HG02943 (cell line): ENCODE measurements around the gene LYSMD3.

Source experiments
- ATAC-seq: cut with Tn5 transposase; IDR thresholded peaks from one replicate; pipeline ENCODE4 v1.9.1; 2021; ENCODE audit warnings: mild to moderate bottlenecking, low read depth, moderate library complexity; ENCODE audit not compliant: unreplicated experiment

Gene LYSMD3

DNA sequence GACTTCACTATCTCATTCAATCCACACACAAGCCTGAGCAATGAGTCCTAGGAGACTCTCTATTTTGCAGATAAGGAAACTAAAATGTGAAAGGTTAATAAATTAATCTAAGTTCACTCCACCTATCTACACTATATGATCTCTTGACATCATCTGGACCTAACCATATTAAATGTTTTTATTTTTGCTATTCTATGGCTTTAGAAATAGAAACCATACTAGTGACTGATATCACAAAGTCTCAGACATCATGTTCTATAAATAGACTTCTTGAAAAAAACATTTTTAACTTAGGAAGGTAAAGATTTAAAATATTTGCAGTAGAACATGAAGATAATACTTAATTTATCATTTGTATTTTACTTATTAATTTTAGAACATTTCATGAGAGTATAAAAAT, 19.8 kb upstream of the LYSMD3 start:
- no peak for ATAC-seq

- ATAC-seq: no peak
Measured at GRCh38 chr5:90548069-90548593, 18.7 kb upstream of the LYSMD3 start.

- ATAC-seq: no peak
Measured at GRCh38 chr5:90547072-90547536, 17.7 kb upstream of the LYSMD3 start.

DNA sequence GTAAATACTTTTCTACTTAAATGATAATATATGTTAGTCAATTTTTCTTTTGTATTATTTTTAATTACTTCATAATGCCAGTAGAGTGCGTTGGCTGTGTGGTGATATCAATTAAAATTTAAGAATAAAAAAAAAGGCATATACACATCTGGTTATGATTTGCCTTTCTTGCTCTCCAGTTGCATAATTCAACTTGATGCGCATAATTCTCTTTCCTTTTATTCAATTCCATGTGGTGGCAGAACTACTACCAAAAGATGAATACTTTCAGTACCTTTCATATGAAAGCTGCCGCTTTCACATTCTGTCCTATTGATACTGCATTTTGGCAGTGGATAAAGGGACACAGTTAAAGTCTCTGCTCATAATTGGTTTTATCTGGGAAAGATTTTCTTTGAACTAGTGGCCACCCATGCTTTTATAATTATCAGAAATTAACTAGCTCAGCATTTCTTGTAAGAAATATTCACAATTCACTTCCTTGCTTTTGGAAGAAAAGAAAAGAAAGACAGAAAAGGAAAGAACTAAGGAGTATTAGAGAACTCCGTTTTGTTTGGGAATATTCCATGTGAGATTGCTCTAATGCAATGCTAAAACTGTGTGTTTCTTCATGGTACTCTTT, 16.9 kb upstream of the LYSMD3 start:
- ATAC-seq: no peak

GRCh38 chr5:90545511-90545910, 16.1 kb upstream of the LYSMD3 start:
- no peak for ATAC-seq

GRCh38 chr5:90542827-90543519, 13.6 kb upstream of the LYSMD3 start:
- ATAC-seq: no peak

- no peak for ATAC-seq
Measured at GRCh38 chr5:90534922-90535321, 5.5 kb upstream of the LYSMD3 start.

GRCh38 chr5:90533794-90534193, 4.4 kb upstream of the LYSMD3 start:
- no peak for ATAC-seq

- no peak for ATAC-seq
Measured at GRCh38 chr5:90530736-90531487, 1.5 kb upstream of the LYSMD3 start.

GRCh38 chr5:90529939-90530677, 724 bp upstream of the LYSMD3 start:
- ATAC-seq: peak; percentile 53

DNA sequence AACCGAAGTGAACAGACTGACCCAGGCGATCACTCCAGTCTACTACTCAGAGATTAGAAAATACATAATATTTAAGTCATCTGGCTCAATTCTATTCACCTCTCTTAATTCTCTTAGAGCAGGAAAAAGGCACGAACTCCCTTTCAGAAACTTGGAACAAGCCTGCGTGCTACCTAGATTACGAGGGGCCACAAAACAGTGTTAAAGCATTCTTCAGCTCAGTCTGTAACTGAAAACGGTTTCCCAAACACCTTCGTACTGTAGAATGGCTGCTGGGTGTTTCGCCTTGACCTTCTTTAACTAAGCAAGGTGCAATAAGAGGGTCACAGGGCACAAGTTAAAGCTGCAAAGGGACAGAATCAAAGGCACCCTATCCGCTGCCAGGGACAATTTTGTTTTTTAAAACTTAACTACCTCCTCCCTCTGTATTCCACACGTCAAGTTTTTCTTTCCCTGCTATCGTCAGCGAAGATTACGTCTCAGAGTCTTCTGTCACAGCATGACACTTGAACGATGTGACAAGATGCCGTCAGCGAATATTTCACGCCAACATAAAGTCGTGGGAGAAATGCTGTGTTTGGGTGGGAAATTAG, 687 bp downstream of the LYSMD3 start:
- ATAC-seq: peak; percentile 0

DNA sequence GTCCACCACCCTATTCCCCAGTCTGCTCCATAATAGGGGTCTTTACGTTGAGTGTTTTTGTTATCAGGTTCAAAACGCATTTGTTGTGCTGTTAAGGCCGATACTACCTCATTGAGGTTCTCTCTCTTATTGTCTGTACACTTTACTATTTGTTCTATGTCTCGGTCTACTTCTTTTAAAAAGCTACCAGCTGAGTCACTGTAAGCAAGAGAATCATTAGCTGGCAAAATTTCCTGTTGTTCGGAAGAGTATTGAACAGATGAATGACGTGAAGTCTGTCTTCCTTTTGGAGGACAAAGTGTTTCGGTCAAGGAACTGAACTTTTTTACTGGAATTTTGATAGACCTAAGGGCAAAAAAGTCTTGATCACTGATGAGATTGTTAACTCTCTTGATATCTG, 10.3 kb downstream of the LYSMD3 start:
- ATAC-seq: no peak

GRCh38 chr5:90518661-90519060, 10.7 kb downstream of the LYSMD3 start:
- ATAC-seq: no peak

DNA sequence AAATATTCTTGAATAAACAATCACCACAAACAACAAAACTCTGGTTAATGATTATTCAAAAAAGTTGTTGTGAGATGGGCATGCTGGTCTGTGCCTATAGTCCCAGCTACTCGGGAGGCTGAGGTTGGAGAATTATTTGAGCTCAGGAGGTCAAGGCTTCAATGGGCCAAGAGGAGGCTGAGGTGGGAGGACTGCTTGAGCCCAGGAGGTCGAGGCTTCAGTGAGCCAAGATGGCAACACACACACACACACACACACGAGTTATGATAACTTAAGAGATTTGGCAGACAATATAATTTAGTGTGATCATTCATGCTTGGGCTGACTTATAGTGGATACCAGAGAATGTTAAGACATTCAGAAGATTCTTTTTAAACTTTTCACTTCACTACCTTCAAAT, 14.9 kb downstream of the LYSMD3 start:
- no peak for ATAC-seq

- no peak for ATAC-seq
Measured at GRCh38 chr5:90510438-90510837, 18.9 kb downstream of the LYSMD3 start.

DNA sequence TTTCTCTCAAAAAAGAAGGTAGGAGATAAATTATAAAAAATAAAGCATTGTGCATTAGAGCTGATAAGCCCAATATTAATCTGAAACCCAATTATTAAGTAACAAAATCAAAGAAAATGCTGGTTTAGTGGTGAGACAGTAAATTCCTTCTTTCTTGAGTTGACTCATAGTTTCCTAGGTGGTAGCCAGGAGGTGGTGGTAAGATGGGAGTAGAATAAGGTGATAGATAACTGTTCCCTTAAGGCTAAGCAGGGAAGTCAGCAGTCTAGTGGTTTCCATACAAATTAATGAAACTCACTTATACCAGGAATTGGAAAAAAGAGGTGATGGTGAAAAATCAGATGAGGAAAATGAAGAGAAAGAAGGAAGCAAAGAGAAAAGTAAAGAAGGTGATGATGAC, 23.2 kb downstream of the LYSMD3 start:
- no peak for ATAC-seq

GRCh38 chr5:90504743-90505142, 24.6 kb downstream of the LYSMD3 start:
- ATAC-seq: no peak

DNA sequence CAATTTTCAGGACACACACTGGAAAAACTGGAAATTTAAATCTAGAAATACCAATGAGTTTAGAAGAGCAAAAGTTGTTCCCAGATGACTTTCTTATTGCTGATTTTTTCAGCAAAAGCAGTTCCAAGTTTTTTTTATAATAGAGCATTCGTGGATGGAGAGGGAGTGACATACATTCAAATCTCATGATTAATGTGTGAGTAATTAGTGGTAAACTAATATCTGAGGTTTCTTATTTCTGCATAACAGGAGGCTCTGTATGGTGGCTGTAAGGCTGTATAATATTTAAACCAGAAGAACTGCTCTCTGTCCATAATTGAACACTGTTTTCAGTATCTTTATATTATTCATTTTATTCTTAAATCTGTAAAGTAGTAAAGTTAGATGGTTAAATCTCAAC, 25.8 kb downstream of the LYSMD3 start:
- no peak for ATAC-seq

DNA sequence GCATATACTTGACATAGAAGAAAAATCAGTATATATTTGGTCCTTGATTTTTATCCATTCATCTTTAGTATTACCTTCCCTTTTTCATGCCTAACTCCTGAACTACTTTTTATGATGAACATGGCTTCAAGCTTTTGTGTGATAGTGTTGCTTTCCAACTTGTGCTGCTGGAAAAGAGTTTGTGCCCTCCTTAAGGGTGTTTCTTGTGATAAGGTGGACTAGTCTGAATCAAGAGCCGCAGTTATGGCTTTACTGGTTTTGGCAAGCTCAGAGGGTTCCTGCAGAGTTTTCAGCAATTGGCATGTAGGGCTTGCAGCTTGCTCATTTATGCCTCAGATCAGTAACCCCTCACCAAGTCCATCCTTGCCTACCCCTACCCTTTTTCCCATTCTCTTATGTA, 34.2 kb downstream of the LYSMD3 start:
- no peak for ATAC-seq

DNA sequence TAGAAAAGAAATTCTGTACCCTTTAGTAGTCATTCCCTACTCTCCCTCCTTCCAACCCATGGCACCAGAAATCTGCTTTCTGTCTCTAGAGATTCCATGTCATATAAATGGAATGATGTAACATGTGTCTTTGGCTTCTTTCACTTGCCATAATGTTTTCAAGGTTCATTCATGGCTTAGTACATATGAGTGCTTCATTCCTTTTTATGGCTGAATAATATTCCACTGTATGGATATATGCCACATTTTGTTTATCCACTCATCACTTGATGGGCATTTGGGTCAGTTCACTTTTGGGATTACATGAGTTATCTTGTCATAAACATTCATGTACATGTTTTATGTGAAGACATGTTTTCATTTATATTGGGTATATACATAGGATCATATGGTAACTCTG, 35.3 kb downstream of the LYSMD3 start:
- no peak for ATAC-seq
